NCI-H460 (cell line): Measurements from ENCODE around the gene TEAD1. TPM values are rescaled to one million over a fixed set of nuclear protein-coding genes. Genes with fewer than 3 reads are reported as not detected.

Source experiments
- DNase-seq: peaks from one replicate; pipeline ENCODE4 v3.0.0-alpha.2; 2016; ENCODE audit warnings: low read depth; ENCODE audit errors: extremely low read depth
- total RNA-seq: library from RNA; depleted of rRNA; stranded (reverse); fragments of >200 nt; shearing (Covaris generic); gene quantifications from 2 replicates; pipeline ENCODE4 v1.2.3, GENCODE V29; 2014

TEAD1 gene
- total RNA-seq, 1 experiment from 2014 or later = 123 TPM

DNA sequence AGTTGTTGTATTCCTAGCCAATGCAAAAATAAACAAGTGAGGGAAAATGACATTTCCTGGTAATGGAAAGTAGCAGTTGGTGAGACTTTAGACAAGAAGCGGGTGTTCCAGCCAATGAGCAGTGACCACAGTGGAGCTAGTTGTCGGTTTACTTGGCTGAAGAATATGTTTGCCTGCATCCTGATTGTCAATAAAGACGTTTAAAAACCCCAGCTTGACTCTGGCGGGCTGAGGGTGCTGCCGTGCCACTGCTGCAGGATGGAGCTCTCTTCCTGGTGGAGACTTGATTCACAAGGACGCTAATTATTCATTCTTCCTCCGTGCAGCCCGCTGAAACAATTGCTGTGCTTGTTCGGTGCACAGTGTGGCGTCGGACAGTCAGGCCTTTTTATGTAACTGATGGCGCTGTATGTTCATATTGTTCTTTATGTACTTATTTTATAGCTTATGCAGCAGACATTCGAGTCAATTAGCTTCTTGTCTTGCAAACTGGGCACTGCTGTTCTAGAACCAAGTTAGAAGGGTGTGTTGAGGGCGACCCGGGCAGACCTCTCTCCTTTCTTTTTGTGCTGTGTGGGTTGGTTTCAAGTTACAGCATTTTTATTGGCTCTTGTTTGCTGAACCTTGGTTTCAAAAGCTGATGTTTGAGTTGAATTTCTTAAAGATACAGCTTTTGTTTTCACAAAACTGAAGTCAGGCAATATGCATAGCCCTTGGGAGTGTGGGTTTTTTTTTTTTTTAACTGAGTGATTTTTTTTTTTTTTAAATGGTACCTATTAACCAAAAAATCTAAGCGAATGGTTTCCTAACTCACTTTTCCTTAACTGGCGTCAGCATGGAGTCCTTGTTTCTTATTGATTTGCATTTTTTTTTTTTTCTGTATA, 153.9 kb downstream of the TEAD1 start:
- DNase-seq = peak; percentile 24

DNA sequence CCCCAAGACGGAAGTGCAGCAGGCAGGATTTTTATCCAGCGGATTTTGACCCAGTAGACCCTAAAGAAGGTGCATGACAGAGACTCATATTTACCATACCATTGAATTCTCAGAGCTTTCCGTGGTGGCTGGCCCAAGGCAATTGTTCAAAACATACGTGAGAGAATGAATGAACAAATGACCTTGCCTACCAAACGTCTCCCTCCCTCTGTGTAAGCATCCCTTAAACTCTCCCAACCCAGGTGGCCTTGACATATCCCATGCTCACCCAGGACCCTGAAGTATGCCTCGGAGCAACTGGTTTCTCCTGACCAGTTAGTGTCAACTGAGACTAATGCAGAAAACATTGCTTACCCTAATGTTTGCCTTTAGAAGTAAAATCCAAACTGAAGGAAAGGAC, 154.9 kb downstream of the TEAD1 start:
- no peak for DNase-seq

DNA sequence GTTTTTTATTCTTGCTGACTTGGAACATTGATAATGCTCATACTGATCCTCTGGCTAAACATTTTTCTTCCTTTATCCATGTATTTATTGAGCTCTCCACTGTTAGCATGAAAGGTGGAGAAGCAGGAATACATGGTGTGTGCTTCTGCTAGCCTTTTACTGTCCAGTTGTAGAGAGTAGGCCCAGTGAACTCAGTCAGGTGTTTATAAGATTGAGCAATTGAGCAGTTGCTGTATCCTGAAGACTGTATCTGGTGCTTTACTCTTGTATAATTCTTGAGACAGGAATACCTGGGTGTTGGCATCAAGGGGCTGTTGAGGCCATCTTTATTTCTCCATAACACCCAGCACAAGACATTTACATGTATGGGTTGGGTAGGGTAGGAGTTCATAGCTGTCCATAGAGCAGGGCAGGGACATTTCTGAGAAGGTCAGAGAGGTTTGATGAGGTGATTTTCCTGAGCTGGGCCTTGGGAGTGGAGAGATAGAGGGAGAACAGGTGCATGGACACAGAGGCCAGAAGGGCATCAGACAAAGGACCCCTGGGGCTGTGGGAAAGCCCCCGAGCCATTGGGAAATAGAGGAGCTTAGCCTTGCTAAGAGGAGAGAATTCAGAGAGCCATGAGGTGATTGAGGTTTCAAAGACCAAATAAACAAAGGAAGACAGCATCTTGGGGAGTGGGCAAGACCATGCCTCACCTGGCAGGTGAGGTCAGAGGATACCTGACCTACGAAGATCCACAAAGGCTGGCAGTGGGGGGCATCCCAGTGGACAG, 155.5 kb downstream of the TEAD1 start:
- no peak for DNase-seq

DNA sequence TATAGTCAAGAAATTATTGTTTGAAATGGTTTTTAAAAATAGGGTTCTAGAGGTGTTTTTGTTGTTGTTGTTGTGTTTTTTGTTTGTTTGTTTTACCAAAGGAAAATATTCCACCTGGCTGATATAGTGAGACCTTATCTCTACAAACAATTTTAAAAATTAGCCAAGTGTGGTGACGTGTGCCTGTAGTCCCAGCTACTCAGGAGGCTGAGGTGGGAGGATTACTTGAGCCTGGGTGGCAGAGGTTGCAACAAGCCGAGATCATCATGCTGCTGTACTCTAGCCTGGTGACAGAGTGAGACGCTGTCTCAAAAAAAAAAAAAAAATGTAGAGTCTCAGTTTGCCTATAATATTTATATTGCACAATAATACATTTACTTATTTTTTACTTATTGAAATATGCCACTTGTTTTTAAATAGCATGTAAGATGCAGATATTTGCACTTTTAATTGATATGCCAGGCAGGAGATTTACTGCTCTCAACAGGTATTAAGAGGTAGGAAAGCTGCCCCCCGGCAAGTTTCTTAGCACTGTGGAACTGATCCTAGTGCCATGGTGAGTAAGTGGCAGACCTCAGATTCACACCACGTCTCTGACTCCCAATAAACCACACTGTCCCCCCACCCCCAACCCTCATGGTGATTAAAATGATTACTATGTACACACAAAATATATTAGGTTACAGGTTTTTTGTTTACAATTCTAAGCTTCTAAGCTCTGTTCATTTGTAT, 157.4 kb downstream of the TEAD1 start:
- no peak for DNase-seq

DNA sequence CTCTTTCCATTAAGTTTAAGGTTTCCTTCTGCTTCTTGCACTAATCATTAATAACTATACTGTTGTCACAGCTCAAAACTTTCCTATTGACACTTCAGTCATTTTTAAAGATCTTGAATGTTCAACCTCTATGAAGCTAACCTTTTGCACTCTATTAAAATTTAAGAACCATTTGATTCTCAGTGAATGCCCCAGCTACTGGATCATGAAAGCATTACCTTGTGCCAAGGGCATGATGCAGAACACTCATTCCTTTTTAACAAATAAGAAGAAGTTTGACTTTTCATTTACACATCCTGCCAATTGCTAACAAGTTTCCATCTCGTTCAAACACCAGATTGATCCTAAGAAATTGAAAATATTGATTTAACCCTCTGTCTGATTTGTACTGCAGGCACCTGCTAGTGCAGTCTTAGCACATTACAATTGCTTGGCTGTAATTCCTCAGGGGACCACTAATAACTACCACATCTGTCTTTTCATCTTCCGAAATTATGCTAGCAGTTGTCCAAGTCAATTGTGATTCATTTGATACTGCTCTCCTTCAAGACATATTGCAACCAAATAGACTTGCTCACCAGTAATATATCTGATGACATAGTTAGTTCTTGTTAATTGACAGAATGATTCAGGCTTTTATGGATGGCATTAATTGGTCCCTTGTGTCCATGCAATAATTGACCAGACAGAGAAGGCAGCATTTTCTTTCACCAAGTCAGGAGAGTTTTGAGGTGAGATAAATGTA, 158.4 kb downstream of the TEAD1 start:
- DNase-seq = no peak

DNA sequence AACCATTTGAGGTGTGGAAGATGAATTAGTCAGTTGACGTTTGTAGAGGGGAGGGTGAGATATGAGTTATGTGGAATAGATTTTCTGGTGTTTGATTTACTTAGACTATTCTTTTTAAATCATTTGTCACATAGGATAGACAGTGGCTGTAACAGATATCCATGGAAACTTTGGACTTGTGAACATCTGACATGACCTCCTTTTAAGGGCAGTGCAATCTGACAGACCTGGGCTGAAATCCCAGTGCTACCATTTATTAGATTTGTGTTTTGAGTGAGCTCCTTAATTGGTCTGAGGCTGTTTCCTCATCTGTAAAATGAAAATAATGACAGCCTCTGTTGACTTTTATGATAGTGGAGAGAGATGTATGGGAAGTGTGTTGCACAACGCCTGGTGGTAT, 159.9 kb downstream of the TEAD1 start:
- DNase-seq = no peak

DNA sequence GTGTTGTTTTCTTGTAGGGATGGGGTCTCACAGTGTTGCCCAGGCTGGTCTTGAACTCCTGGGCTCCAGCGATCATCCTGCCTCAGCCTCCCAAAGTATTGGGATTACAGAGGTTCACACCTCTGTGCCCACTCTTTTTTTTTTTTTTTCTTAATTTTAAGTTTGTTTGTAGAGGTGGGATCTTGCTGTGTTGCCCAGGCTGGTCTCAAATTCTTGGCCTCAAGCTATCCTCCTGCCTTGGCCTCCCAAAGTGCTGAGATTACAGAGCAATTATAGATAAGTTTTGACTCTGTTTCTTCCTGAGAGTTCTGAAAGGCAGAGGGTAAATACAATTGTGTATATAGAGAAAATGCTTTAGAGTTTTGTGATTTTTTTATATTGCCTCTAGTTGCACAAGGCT, 160.4 kb downstream of the TEAD1 start:
- DNase-seq = no peak

DNA sequence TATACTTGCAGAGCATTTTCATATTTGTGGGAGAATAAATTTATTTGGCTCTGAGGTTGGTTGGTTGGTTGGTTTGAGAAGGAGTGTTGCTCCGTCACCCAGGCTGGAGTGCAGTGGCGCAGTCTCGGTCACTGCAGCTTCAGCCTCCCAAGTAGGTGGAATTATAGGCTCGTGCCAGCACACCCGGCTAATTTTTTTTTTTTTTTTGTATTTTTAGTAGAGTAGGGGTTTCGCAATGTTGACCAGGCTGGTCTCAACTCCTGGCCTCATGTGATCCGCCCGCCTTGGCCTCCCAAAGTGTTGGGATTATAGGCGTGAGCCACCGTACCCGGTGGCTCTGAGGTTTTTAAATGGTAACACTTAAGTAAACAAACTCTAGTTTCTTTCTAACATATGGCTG, 161.1 kb downstream of the TEAD1 start:
- no peak for DNase-seq

DNA sequence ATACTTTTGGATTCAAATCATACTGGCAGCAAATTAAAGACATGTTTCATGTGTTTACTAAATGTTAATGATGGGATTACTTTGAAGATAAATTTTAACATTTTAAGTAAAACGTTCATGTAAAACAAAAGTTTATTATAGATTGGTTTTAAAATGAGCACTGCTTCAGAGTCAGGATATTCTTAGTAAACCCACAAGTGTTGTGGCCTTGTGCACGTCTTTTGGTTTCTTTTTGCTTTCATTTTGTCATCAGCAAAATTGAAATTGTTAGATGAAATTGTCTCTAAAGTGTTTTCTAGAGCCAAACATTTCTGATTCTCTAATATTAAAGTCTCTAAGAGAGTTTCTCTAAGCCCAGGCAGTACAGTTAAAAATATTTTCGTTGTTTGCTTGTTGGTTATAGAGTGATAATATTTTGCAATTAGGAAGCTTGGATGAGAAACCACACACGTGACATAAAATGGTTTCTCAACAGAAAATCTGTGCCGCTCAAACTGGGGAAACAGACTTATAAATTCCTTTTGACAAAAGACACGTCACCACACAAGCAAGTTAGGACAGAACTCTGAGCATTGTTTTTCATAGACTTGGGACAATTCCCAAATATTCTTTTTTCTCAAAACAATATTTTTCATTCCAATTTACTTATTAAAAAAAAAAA, 164.4 kb downstream of the TEAD1 start:
- no peak for DNase-seq

DNA sequence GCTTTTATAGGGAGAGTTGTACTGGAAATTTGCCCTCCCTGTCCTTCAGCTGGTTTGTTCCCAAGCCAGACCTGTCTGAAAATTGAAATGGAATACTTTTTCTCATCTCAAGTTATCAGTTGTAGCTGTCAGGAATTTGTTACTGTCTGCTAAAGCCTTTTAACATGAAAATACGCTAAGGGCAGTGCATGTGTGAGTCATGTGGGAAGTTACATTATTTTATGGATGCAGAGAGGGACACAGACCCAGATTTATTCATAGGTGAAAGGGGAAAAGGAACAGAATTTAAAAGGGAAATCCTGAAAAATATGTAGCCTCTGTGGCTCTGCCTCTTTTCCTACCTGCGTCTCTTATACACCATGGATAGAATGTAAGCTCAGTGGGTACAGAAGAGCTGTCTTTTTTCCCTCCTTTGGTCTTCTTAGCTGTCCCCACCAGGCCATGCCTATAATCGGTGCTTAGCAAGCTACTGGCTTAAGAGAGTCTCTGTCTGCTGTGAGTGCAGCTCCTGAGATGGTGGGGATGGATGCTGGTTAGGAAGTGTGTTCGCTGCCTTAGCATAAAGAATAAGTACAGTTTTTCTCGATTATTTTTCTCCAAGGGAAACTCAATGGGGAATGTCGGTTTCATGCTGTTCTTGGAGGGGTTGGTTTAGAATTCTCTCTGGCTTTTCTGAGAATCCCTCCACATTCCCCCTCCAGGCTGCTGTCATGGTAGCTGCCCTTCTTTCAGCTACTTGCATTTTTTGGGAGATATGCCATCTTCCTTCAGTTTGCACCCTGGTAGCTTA, 166.8 kb downstream of the TEAD1 start:
- no peak for DNase-seq

DNA sequence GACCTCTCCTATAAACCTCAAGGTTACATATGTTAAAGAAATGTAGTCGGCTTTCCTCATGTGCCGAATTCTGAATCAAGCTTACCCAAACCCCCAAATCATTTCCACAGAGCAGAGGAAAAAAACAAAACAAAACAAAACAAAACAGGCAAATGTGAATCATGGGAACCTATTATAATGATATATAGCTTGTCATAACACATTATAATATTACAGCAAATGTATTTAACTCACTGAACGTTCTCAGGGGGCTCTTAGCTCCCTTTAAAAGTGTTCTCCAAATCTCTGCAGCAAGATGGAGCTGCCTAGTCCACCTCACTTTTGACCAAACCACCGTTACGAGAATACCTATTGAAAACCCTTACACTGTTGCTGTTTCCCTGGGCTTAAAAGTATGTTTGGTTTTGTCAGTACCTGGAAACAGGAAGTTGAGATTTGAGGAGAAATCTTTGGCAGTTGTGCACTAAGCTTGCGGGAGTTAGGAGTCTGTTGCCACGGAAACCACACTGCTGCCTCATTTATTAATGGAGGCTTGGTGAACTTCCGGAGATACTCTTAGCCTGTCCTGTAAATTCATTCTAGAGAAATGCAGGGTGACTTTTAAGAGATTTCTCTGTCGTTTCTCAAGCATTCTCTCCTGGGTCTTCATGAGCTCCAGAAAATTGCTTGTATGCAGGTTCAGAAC, 167.9 kb downstream of the TEAD1 start:
- no peak for DNase-seq

DNA sequence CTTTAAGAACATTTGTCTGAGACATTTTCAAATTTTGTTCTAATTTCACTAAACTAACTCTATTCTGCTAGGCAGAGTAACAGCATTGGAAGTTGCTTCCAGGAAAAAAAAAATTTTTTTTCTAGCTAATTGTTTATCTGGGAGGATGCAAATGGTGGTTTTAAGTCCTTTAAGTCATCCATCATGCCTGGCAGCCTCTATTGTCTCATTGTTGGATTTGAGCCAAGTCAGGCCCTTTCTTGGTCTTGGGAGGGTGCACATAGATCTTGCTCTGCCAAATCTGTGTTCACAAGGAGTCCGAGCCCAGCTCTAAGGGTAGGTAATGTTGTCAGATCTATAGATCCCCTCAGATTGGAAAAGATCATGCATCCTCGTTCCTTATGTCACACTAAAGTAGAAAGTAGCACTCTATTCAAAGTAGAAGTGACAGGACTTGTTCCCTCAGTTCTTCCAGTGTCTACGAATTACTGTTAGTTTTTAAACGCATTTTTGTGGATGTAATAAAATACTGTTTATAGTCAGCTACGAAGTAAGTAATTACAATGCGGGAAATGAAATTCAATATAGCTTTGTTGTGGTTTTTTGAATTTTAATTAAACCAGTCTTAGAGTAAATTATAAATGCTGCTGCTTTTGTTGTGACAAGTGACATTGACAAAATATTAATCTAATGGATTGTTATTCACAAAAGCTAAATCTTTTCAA, 168.9 kb downstream of the TEAD1 start:
- DNase-seq = no peak

DNA sequence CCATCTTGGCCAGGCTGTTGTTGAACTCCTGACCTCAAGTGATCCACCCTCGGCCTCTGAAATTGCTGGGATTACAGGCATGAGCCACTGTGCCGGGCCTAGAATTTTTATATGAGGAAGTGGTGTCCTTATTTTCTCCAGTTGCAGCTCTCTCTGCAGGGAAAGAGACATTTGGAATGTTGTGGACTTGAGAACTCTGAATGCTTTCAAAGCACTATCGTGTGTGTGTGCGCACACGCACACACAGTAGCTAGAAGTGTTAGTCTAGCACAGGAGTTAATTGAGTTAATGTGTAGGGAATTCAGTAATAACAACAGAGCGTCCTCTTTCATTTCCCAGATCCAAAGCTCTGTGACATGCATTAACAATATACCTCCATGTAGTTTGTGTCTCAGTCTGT, 170.9 kb downstream of the TEAD1 start:
- DNase-seq = no peak

DNA sequence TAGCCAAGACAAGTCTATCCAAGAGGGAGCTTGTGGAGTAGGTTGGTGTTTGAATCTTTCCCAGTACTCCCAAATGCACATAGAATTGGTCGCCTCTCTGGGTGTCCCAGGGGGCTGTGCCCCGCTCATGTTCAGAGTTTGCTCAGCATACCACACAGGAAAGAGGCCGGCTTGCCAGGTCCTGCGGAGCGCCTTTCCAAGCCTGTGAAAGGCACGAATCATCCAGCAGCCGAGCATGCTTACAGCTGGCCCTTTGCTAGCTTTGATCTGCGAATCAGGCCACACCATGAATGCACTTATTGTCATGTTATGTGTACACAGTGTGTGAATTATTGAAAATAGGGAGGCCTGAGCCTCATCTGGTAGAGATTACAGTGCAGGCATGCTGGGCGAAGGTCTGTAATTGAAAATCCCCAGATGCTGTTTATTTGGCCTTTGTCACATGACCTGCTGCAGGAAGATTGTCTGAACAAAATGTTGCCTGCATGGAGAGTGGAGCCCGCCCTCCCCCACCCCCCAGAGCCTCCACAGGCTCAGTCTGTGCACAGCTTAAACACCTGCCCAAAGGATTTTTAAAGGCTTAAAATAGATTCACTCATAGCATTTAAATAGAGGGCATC, 171.6 kb downstream of the TEAD1 start:
- no peak for DNase-seq

DNA sequence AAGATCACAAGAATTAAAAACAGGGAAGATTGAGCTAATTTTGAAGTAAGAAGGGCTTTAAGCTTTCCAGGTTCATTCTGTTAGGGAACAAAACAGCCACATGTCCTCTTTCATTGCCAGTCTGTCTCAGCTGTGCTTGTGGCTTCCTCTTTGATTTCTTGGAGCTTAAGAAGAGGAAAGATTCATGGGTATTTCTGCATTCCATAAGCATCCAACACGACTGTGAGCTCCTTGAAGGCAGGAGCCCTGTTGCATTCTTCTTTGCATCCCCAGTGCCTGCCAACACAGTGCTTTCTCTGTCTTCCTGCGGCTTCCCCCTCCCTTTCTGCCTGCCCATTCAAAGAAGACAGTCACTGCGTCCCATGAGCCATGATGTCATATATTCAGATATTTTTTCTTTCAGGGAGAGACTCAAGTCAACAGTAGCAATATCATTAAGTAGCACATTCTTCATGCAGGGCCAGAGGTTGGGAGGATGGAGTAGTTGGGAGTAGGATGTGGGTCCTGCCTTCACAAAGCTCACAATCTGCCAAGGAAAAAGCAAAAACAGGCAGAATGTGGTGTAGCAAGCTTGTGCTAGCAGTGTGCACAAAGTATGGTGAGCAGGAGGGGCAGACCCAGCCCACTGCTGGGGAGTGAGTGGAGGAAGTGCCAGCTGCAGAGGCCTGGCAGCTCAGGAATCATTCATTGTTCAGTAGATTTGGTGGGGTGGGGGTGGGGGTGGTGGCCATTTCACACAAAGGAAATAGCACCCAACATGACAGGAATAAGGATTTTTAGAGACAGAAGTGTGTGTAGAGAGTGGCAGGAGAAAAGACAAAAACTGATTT, 172.8 kb downstream of the TEAD1 start:
- DNase-seq = no peak

DNA sequence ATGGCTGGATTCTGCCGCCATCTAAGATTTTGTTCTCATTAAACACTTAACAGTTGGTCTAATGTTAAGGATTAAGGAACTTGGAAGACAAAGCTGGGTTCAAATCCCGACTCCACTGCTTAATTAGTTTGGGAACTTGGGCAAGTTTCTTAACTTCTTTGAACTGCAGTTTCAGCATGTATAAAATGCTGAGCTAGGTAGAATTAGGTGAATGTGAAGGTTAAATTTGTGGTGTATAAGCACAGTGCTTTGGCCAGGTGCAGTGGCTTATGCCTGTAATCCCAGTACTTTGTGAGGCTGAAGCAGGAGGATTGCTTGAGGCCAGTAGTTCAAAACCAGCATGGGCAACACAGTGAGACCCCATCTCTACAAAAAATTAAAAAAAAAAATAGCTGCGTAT, 174.2 kb downstream of the TEAD1 start:
- DNase-seq = no peak

DNA sequence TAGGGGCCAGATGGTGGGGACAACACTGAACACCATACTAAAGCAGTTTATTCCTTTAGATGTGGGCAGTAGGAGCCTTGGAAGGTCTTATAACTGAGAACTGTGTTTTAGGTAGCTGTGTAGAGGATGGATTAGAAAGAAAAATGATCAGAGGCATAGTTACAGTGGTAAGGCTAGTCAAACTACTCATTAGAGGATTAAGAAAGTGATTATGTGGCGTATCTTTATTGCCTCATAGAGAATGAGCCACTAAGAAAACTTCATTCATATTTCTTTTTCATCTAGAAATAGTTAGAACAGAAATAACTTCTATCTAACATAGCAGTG, 179.1 kb downstream of the TEAD1 start:
- DNase-seq = no peak
